Neural cell (in vitro differentiated cells): Measurements from ENCODE around the gene TRAPPC2.

ENCODE experiments used
- EP300 ChIP-seq: fragments of 450-650 bp; conservative IDR thresholded peaks from 2 replicates; pipeline ENCODE4 v1.6.1; 2014; ENCODE audit warnings: antibody characterized with exemption, mild to moderate bottlenecking, moderate library complexity; ENCODE audit not compliant: poor library complexity, severe bottlenecking
- EZH2 ChIP-seq: fragments of 200-600, 300-800 bp; shearing (Covaris generic), sonication (generic); IDR thresholded peaks from 2 replicates; pipeline ENCODE4 v1.6.1; 2014; ENCODE audit warnings: antibody characterized with exemption, low read length, borderline replicate concordance, mild to moderate bottlenecking; ENCODE audit not compliant: insufficient read depth, poor library complexity, severe bottlenecking
- POLR2AphosphoS5 ChIP-seq: IDR thresholded peaks from 2 replicates; pipeline ENCODE4 v1.6.1; 2012
- TAF1 ChIP-seq: IDR thresholded peaks from 2 replicates; pipeline ENCODE4 v1.6.1; 2012; ENCODE audit warnings: low read depth
- TF ChIP-seq, protein P1 (sequence below): fragments of 450-650 bp; IDR thresholded peaks from 2 replicates; pipeline ENCODE4 v1.5.1; 2014; ENCODE audit warnings: antibody characterized with exemption, mild to moderate bottlenecking, moderate library complexity; ENCODE audit not compliant: poor library complexity, severe bottlenecking
- TF ChIP-seq, protein P2 (sequence below): IDR thresholded peaks from 2 replicates; pipeline ENCODE4 v1.6.1; 2012; ENCODE audit warnings: borderline replicate concordance

DNA sequence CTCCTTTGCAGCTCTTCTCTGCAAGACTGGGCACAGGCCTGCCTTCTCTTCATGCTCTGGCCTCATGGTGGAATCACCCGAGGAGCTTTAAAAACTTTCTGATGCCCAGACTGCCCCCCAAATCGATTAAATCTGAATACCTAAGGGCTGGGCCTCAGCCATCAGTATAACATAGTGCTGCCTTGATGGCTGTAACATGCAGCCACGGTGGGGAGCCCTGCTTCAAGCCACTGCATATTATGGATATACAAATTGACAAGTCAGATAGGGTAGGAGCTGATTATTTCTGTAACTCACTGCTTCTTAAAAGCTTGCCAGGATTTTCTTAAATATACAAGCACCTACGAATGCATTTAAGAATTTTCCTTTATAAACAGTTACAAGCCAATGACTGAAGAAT is 42.0 kb upstream of the TRAPPC2 start:
- no peak for TF ChIP-seq EP300
- TF ChIP-seq, protein P1, sequence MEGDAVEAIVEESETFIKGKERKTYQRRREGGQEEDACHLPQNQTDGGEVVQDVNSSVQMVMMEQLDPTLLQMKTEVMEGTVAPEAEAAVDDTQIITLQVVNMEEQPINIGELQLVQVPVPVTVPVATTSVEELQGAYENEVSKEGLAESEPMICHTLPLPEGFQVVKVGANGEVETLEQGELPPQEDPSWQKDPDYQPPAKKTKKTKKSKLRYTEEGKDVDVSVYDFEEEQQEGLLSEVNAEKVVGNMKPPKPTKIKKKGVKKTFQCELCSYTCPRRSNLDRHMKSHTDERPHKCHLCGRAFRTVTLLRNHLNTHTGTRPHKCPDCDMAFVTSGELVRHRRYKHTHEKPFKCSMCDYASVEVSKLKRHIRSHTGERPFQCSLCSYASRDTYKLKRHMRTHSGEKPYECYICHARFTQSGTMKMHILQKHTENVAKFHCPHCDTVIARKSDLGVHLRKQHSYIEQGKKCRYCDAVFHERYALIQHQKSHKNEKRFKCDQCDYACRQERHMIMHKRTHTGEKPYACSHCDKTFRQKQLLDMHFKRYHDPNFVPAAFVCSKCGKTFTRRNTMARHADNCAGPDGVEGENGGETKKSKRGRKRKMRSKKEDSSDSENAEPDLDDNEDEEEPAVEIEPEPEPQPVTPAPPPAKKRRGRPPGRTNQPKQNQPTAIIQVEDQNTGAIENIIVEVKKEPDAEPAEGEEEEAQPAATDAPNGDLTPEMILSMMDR: no peak
- no peak for TF ChIP-seq POLR2AphosphoS5
- TF ChIP-seq, protein P2, sequence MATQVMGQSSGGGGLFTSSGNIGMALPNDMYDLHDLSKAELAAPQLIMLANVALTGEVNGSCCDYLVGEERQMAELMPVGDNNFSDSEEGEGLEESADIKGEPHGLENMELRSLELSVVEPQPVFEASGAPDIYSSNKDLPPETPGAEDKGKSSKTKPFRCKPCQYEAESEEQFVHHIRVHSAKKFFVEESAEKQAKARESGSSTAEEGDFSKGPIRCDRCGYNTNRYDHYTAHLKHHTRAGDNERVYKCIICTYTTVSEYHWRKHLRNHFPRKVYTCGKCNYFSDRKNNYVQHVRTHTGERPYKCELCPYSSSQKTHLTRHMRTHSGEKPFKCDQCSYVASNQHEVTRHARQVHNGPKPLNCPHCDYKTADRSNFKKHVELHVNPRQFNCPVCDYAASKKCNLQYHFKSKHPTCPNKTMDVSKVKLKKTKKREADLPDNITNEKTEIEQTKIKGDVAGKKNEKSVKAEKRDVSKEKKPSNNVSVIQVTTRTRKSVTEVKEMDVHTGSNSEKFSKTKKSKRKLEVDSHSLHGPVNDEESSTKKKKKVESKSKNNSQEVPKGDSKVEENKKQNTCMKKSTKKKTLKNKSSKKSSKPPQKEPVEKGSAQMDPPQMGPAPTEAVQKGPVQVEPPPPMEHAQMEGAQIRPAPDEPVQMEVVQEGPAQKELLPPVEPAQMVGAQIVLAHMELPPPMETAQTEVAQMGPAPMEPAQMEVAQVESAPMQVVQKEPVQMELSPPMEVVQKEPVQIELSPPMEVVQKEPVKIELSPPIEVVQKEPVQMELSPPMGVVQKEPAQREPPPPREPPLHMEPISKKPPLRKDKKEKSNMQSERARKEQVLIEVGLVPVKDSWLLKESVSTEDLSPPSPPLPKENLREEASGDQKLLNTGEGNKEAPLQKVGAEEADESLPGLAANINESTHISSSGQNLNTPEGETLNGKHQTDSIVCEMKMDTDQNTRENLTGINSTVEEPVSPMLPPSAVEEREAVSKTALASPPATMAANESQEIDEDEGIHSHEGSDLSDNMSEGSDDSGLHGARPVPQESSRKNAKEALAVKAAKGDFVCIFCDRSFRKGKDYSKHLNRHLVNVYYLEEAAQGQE: no peak
- no peak for TF ChIP-seq EZH2
- no peak for TF ChIP-seq TAF1
